Measurements from ENCODE around the gene BAIAP2.

DNA sequence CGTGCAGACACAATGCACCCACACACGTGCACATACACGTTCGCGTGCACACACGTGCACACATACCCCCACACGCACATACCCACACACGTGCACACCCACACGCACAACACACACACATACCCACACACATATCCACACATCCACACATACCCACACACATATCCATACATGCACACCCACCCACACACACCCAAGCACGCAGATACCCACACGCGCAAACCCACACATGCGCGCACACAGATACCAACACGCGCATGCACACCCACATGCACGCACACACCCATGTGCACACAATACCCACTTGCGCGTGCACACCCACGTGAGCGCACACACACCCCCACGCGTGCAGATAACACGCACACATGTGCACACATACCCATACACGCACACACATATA, 103.5 kb downstream of the BAIAP2 start:
- TF ChIP-seq, protein P1, sequence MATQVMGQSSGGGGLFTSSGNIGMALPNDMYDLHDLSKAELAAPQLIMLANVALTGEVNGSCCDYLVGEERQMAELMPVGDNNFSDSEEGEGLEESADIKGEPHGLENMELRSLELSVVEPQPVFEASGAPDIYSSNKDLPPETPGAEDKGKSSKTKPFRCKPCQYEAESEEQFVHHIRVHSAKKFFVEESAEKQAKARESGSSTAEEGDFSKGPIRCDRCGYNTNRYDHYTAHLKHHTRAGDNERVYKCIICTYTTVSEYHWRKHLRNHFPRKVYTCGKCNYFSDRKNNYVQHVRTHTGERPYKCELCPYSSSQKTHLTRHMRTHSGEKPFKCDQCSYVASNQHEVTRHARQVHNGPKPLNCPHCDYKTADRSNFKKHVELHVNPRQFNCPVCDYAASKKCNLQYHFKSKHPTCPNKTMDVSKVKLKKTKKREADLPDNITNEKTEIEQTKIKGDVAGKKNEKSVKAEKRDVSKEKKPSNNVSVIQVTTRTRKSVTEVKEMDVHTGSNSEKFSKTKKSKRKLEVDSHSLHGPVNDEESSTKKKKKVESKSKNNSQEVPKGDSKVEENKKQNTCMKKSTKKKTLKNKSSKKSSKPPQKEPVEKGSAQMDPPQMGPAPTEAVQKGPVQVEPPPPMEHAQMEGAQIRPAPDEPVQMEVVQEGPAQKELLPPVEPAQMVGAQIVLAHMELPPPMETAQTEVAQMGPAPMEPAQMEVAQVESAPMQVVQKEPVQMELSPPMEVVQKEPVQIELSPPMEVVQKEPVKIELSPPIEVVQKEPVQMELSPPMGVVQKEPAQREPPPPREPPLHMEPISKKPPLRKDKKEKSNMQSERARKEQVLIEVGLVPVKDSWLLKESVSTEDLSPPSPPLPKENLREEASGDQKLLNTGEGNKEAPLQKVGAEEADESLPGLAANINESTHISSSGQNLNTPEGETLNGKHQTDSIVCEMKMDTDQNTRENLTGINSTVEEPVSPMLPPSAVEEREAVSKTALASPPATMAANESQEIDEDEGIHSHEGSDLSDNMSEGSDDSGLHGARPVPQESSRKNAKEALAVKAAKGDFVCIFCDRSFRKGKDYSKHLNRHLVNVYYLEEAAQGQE (IDR thresholded peaks at IDR 0.05; ENCODE audit: low read depth): no peak
- TF ChIP-seq TCF12 (IDR thresholded peaks at IDR 0.05; ENCODE audit: low read depth): no peak
- TF ChIP-seq EP300 (IDR thresholded peaks at IDR 0.05; ENCODE audit: borderline replicate concordance): no peak
- no peak for TF ChIP-seq NFIC (IDR thresholded peaks at IDR 0.05)
- no peak for TF ChIP-seq RAD21 (IDR thresholded peaks at IDR 0.05; ENCODE audit: low read depth)
- TF ChIP-seq YY1 (IDR thresholded peaks at IDR 0.05; ENCODE audit: low read depth): no peak
- TF ChIP-seq, protein P2, sequence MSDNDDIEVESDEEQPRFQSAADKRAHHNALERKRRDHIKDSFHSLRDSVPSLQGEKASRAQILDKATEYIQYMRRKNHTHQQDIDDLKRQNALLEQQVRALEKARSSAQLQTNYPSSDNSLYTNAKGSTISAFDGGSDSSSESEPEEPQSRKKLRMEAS (IDR thresholded peaks at IDR 0.05): no peak
- no peak for TF ChIP-seq CREB1 (IDR thresholded peaks at IDR 0.05; ENCODE audit: low read depth)
- no peak for TF ChIP-seq TAF1 (IDR thresholded peaks at IDR 0.05; ENCODE audit: low read depth)
- TF ChIP-seq CEBPB (IDR thresholded peaks at IDR 0.05): no peak
- TF ChIP-seq EGR1 (IDR thresholded peaks at IDR 0.05): no peak
- no peak for TF ChIP-seq ZBTB7A (IDR thresholded peaks at IDR 0.05; ENCODE audit: low read depth)
- no peak for TF ChIP-seq FOXM1 (IDR thresholded peaks at IDR 0.05; ENCODE audit: borderline replicate concordance, low read depth)
- no peak for TF ChIP-seq TEAD4 (IDR thresholded peaks at IDR 0.05)

Measured in Ishikawa (cell line).